ENCODE data around the gene TPX2.

Gene TPX2

DNA sequence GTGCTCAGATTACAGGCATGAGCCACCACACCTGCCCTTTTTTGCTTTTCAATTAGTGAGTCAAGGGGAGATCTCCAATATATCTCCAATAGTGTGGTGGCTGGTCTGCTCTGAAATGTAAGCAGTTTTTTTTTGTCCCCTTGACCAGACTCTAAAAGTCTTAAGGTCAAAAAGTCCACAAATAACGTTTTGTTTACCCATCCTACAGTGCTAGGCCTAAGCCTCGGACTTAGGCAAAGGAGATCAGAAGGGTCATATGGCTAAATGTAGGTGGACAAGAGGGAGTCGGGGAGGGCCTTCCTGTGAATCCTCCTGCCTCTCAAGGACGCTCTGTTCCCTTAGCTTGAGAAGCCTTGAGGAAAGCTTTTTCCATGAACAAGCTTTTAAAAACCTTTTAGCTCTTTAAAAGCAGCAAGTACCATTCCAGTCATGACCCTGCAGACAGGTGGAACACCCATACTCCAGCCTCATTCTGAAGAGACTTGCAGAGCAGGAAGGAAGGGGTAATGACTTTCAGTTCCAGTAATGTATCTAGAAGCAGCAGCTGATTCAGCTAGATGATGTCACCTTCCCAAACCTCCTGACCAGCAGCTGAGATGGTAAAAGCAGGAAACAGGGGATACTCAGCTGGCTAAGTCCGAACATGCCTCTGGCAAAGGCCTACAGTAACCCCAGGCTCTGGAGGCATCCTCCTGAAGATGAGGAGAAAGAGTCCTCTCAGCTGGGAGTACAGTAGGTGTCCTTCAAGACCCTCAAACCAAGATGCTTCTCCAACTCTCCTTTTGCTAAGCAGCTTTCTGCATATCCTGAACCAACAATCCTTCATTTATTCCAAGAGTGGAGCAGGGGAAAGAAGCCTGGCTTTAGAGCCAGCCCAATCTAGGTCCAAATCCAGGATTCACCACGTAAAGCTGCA, 40.0 kb upstream of the TPX2 start:
- 89 to 93% methylated on average over 2 to 3 of the region's 6 CpGs for WGBS, 2 experiments (ENCODE audit: insufficient coverage in 2 of 2)
- H3K4me3 ChIP-seq (ENCODE audit: extremely low read depth, insufficient read depth, low read length, poor library complexity, severe bottlenecking), result no peak overlapping the region
- H3K27ac ChIP-seq (ENCODE audit: low read depth, low read length, severe bottlenecking), result peak overlapping the region; percentile 80
- H3K4me1 ChIP-seq (ENCODE audit: control insufficient read depth, insufficient read depth, low read length, poor library complexity, severe bottlenecking), result peaks cover 50% of the 10 kb centered on the region
- H3K9me3 ChIP-seq (ENCODE audit: control insufficient read depth, low read length), result no peaks in the 10 kb centered on the region
- peaks cover 55% of the 10 kb centered on the region for H3K36me3 ChIP-seq (ENCODE audit: control insufficient read depth, insufficient read depth, low read length)

DNA sequence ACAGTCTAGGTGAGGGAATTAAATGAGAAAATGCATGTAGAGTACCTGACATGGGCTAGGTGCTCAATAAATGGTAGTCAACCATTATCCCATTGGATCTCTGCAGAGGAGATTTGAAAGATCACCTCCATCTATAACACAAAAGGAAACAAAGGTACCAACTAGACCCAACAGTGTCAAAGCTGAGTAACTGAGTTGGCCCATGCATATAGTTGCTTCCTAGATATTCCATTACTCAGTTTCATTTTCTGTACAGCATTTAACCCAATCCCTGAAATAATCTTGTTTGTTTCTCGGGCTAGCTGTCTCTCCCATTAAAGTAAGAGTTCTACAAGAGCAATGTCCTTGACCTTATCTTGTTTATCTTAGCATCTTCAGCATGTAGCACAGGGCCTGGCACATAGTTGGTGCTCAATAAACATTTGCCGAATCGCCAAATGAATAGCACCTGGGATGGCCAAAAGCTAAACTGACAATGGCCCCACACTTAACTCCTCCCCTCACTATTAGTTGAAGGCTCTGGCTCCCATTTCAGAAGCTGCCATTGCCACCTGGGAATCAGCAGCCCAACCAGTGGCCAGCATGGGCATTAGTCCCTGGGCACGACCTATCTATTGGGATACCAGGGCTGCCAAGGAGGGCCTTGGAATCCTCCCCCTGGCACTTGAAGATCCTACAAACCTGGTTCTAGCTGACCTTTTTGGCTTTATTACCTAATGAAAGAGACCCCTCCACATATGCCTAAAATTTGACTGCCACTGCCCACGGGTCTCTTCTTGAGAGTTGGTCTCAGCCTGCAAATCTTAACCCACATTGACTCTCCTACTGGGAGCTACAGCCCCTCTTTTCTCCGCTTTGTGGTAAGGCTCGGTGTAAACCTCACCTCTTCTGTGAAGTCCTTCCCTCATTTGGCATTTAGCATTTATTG, 39.0 kb upstream of the TPX2 start:
- Histone ChIP-seq H3K4me1 (ENCODE audit: control insufficient read depth, insufficient read depth, low read length, poor library complexity, severe bottlenecking) (peaks cover 50% of the 10 kb centered on the region), H3K36me3 (ENCODE audit: control insufficient read depth, insufficient read depth, low read length) (peaks cover 55% of the 10 kb centered on the region), H3K9me3 (ENCODE audit: control insufficient read depth, low read length) (no peaks in the 10 kb centered on the region), H3K27ac (ENCODE audit: low read depth, low read length, severe bottlenecking) (peak overlapping the region; percentile 80), H3K4me3 (ENCODE audit: extremely low read depth, insufficient read depth, low read length, poor library complexity, severe bottlenecking) (no peak overlapping the region)
- 95 to 98% methylated on average over 6 to 7 of the region's 7 CpGs for WGBS, 2 experiments (ENCODE audit: insufficient coverage in 2 of 2)

DNA sequence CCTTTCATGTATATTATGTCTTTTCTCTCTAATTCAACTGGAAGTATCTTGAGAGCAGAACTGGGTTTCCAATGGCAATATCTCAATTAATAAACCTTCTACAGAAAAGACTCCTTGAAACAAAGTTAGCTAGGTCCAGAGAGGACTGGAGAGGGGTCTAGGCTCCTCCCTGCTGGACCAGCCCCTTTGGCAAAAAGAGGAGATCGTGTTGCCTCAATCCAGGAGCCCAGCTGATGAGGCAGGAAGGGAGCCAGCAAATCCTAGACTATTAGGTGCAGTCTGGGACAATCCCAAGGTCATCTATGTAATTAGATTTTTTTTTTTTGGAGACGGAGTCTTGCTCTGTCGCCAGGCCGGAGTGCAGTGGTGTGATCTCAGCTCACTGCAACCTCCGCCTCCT, 38.3 kb upstream of the TPX2 start:
- H3K27ac ChIP-seq (ENCODE audit: low read depth, low read length, severe bottlenecking), result no peak overlapping the region
- WGBS, 2 experiments (ENCODE audit: insufficient coverage in 2 of 2), result 70% methylated on average over 1 of the region's 5 CpGs; no CpG with 5 or more reads in 1 of the 2 experiments

DNA sequence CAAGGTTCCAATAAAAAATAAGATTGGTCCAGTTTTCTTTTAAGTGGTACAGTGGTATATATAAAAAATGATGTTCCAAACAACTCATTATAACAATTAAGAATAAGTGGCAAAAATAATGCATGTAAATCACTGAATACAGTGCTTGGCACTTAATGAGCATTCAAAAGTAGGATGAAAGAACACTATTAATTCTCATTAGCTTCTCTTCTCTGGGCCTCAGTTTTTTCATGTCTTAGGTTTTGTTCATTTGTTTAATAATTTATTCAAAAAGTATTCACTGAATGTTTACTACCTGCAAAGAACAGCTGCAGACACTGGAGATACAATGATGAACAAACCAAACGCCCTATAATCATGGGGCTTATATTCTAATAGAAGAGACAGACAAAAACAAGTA, 37.5 kb upstream of the TPX2 start:
- Histone ChIP-seq H3K36me3 (ENCODE audit: control insufficient read depth, insufficient read depth, low read length) (peaks cover 57% of the 10 kb centered on the region), H3K9me3 (ENCODE audit: control insufficient read depth, low read length) (no peaks in the 10 kb centered on the region), H3K27ac (ENCODE audit: low read depth, low read length, severe bottlenecking) (no peak overlapping the region), H3K4me3 (ENCODE audit: extremely low read depth, insufficient read depth, low read length, poor library complexity, severe bottlenecking) (no peak overlapping the region), H3K4me1 (ENCODE audit: control insufficient read depth, insufficient read depth, low read length, poor library complexity, severe bottlenecking) (peaks cover 42% of the 10 kb centered on the region)
- no CpG with 5 or more reads among the region's 1 CpG for WGBS, 2 experiments (ENCODE audit: insufficient coverage in 2 of 2)

More for the DNA sequence above, 38.3 kb upstream of the TPX2 start:
- H3K9me3 ChIP-seq (ENCODE audit: control insufficient read depth, low read length), result no peaks in the 10 kb centered on the region
- H3K4me3 ChIP-seq (ENCODE audit: extremely low read depth, insufficient read depth, low read length, poor library complexity, severe bottlenecking), result no peak overlapping the region
- peaks cover 57% of the 10 kb centered on the region for H3K36me3 ChIP-seq (ENCODE audit: control insufficient read depth, insufficient read depth, low read length)
- peaks cover 47% of the 10 kb centered on the region for H3K4me1 ChIP-seq (ENCODE audit: control insufficient read depth, insufficient read depth, low read length, poor library complexity, severe bottlenecking)

DNA sequence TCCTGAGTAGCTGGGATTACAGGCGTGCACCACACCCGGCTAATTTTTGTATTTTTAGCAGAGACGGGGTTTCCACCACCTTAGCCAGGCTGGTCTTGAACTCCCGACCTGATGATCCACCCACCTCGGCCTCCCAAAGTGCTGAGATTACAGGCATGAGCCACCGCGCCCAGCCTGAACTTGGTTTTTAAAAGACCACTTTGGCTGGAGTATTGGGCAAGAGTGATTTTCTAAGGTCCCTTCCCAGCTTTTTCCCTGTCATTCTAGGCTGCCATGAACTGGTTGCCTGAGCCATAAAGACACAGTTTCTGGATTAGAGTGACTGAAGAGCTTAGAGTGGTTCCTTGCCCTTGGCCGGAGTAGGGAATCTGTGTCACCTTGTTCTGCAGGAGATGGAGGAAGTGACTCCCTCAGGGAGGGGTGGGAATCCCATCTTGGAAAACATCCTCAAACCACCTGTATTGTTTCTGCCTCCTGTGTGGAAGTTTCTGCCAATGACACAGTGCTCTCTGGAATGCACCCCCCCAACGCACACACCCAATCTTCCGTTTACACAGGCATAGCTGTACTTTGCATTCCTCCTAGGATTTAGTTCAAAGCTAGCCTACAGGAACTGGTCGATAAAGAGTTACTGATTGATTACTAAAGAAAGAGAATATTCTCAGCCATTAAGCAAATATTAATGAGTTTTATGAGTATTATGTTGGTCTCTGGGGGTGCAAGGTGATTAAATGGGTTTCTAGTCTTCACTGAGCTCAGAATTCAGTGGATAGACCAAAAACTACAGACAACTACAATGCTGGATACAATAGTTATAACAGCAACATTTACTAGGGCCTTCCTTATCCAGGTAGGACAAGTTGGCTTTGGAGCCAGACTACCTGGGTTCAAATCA, 34.6 kb upstream of the TPX2 start:
- Histone ChIP-seq H3K36me3 (ENCODE audit: control insufficient read depth, insufficient read depth, low read length) (peaks cover 74% of the 10 kb centered on the region), H3K27ac (ENCODE audit: low read depth, low read length, severe bottlenecking) (peak overlapping the region; percentile 71), H3K4me1 (ENCODE audit: control insufficient read depth, insufficient read depth, low read length, poor library complexity, severe bottlenecking) (peaks cover 27% of the 10 kb centered on the region), H3K4me3 (ENCODE audit: extremely low read depth, insufficient read depth, low read length, poor library complexity, severe bottlenecking) (no peak overlapping the region), H3K9me3 (ENCODE audit: control insufficient read depth, low read length) (no peaks in the 10 kb centered on the region)
- 88 to 96% methylated on average over 6 to 8 of the region's 11 CpGs for WGBS, 2 experiments (ENCODE audit: insufficient coverage in 2 of 2)

DNA sequence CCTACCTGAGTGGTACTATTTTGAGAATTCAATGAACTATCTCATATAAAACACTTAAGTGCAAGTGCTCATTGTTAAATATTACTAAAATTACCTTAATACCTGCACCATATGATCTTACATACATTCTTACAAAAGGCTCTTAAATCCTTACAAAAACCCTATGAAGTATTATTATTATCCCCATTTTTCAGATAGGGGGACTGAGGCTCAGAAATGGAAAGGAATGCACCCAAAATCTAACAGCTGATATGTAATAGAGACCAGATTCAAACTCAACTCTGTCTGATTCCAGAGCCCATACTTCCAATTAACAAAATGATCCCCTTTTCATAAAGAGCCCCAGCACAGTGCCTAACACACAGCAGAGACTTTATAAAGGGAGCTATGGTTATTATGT, 33.9 kb upstream of the TPX2 start:
- peaks cover 73% of the 10 kb centered on the region for H3K36me3 ChIP-seq (ENCODE audit: control insufficient read depth, insufficient read depth, low read length)
- H3K9me3 ChIP-seq (ENCODE audit: control insufficient read depth, low read length), result no peaks in the 10 kb centered on the region
- H3K27ac ChIP-seq (ENCODE audit: low read depth, low read length, severe bottlenecking), result peak overlapping the region; percentile 57
- H3K4me3 ChIP-seq (ENCODE audit: extremely low read depth, insufficient read depth, low read length, poor library complexity, severe bottlenecking), result no peak overlapping the region
- peaks cover 19% of the 10 kb centered on the region for H3K4me1 ChIP-seq (ENCODE audit: control insufficient read depth, insufficient read depth, low read length, poor library complexity, severe bottlenecking)

DNA sequence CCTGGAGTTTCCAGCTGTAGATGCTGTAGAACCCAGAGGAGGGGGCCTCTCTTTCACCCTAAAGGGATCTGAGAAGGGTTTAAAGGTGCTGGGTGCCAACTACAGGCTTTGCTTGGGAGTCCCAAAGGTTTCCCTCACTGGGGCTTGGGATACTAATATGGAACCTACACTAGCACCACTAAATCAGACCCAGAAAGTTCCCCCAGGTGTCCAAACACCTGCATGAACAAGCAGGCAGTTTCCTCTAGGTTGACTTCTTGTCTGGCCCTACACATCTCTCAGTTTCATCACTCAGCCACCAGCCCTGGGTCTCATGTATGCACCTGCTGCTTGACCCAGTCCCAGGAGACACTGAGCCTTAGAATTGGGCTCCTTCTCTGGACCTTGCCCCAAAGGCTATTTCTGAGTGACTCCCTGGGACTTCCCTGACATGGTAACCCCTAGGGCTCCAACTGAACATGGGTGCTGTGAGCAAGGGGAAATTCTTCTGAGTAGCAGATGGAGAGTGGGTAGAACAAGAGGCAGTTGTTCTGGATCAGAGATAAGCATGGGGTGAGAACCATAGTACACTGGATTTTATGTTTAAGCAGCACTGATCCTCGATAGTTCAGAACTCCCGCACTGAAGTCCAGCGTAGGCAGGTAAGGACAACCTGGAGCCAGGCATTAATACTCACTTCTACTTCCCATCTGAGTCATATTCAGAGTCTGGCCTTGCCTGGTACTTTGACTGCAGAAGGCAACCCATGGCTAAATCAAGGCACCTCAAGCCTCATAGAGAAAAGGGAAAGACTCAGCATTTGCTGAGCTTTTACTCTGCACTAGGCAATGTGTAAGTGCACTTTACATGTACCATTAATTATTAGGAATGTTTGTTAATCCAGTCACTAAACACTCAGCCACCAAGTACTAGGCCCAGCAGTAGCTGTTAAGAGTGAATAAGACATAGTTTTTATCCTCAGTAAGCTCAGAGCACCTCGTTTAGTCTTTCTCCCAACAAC, 33.2 kb upstream of the TPX2 start:
- 92 to 100% methylated on average over 2 to 3 of the region's 4 CpGs for WGBS, 2 experiments (ENCODE audit: insufficient coverage in 2 of 2)
- Histone ChIP-seq H3K9me3 (ENCODE audit: control insufficient read depth, low read length) (no peaks in the 10 kb centered on the region), H3K4me1 (ENCODE audit: control insufficient read depth, insufficient read depth, low read length, poor library complexity, severe bottlenecking) (peaks cover 21% of the 10 kb centered on the region), H3K36me3 (ENCODE audit: control insufficient read depth, insufficient read depth, low read length) (peaks cover 74% of the 10 kb centered on the region), H3K4me3 (ENCODE audit: extremely low read depth, insufficient read depth, low read length, poor library complexity, severe bottlenecking) (no peak overlapping the region), H3K27ac (ENCODE audit: low read depth, low read length, severe bottlenecking) (no peak overlapping the region)

DNA sequence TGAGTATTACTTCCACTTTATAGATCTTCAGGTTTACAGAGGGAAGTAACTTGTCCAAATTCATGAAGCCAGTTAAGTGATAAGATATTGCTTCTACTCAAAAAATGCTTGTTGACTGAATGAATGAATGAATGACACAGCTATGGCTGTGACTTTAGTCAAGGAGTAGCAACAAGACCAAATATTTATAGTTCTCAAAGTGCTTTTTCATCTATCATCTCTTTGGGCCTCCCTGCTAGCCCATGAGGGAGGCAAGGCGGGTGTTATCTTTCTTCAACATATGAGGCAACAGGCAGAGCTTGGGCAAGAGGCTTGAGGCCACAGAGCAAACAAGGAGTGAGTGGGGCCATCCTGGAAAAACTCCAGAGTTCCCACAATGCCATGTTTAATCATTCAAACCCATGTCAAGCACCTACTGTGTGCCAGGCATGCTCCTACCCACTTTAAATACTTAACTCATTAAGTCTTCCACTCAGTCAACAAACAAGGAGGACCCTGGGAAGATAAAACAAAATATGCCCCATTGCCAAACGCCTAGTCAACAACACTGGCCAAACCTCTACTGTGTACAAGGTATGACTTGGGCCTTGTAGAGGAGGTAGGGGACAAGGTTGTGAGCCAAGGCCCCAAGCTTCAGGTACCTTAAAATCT, 32.4 kb upstream of the TPX2 start:
- H3K27ac ChIP-seq (ENCODE audit: low read depth, low read length, severe bottlenecking), result no peak overlapping the region
- H3K9me3 ChIP-seq (ENCODE audit: control insufficient read depth, low read length), result no peaks in the 10 kb centered on the region
- WGBS, 2 experiments (ENCODE audit: insufficient coverage in 2 of 2), result 100% methylated on average over 1 to 2 of the region's 2 CpGs
- H3K4me3 ChIP-seq (ENCODE audit: extremely low read depth, insufficient read depth, low read length, poor library complexity, severe bottlenecking), result no peak overlapping the region
- H3K4me1 ChIP-seq (ENCODE audit: control insufficient read depth, insufficient read depth, low read length, poor library complexity, severe bottlenecking), result peaks cover 30% of the 10 kb centered on the region
- peaks cover 75% of the 10 kb centered on the region for H3K36me3 ChIP-seq (ENCODE audit: control insufficient read depth, insufficient read depth, low read length)

DNA sequence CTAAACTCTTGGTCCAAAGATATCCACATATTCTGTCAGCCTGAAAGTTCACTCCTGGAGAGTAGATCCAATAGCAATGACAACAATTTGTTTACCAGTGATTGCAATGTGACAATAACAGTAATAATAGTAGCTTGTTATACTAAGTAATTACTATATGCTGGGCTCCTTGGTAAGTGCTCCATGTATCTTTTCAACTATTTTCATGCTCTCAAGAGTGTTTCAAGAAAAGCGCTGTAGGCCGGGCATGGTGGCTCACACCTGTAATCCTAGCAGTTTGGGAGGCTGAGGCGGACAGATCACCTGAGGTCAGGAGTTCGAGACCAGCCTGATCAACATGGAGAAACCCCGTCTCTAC, 31.9 kb upstream of the TPX2 start:
- no peaks in the 10 kb centered on the region for H3K9me3 ChIP-seq (ENCODE audit: control insufficient read depth, low read length)
- WGBS, 2 experiments (ENCODE audit: insufficient coverage in 2 of 2), result 89 to 94% methylated on average over 4 to 5 of the region's 5 CpGs
- H3K27ac ChIP-seq (ENCODE audit: low read depth, low read length, severe bottlenecking), result no peak overlapping the region
- peaks cover 75% of the 10 kb centered on the region for H3K36me3 ChIP-seq (ENCODE audit: control insufficient read depth, insufficient read depth, low read length)
- no peak overlapping the region for H3K4me3 ChIP-seq (ENCODE audit: extremely low read depth, insufficient read depth, low read length, poor library complexity, severe bottlenecking)
- peaks cover 35% of the 10 kb centered on the region for H3K4me1 ChIP-seq (ENCODE audit: control insufficient read depth, insufficient read depth, low read length, poor library complexity, severe bottlenecking)
